SK-N-MC (cell line): ENCODE measurements around the gene DNAH14.
"Not testable (repeated sequence)": the region's sequence is repeated elsewhere in the genome, so short reads cannot be mapped to it uniquely, and the experiment has no call there.

Experiments used
- DNase-seq: peaks from one replicate; pipeline ENCODE4 v3.0.0-alpha.2; 2011; ENCODE audit warnings: low read depth, low spot score
- H3K27ac ChIP-seq: fragments of 200-600 bp; sonication (generic); 2 replicates; pipeline ENCODE4 v1.5.1; 2016; ENCODE audit warnings: mixed run types
- H3K36me3 ChIP-seq: fragments of 200-600 bp; sonication (generic); 2 replicates; pipeline ENCODE4 v1.6.1; 2017; ENCODE audit warnings: antibody characterized with exemption, low read length, mixed read lengths; ENCODE audit not compliant: insufficient read depth
- H3K4me3 ChIP-seq: fragments of 200-600 bp; sonication (generic); 2 replicates; pipeline ENCODE4 v1.5.1; 2016
- H3K9ac ChIP-seq: fragments of 200-600 bp; sonication (generic); 2 replicates; pipeline ENCODE4 v1.8.0; 2017; ENCODE audit warnings: mixed run types, mixed read lengths; ENCODE audit not compliant: insufficient read length
- H3K9me3 ChIP-seq: fragments of 200-600 bp; sonication (generic); 2 replicates; pipeline ENCODE4 v1.6.1; 2017; ENCODE audit warnings: low read depth, mild to moderate bottlenecking, antibody characterized with exemption, low read length, moderate library complexity, mixed read lengths
- EZH2 ChIP-seq: fragments of 200-600 bp; sonication (generic); IDR thresholded peaks from one replicate; pipeline ENCODE4 v1.6.1; 2017; ENCODE audit warnings: antibody characterized with exemption
- FOXP2 ChIP-seq: optimal IDR thresholded peaks from 2 replicates; pipeline ENCODE3; 2011; ENCODE audit warnings: mild to moderate bottlenecking, moderate library complexity; ENCODE audit not compliant: insufficient read depth; ENCODE audit errors: extremely low read length, control extremely low read depth
- POLR2AphosphoS5 ChIP-seq: IDR thresholded peaks from 2 replicates; pipeline ENCODE4 v1.6.1; 2012; ENCODE audit warnings: mild to moderate bottlenecking, low read depth, low read length, borderline replicate concordance

The DNAH14 gene

DNA sequence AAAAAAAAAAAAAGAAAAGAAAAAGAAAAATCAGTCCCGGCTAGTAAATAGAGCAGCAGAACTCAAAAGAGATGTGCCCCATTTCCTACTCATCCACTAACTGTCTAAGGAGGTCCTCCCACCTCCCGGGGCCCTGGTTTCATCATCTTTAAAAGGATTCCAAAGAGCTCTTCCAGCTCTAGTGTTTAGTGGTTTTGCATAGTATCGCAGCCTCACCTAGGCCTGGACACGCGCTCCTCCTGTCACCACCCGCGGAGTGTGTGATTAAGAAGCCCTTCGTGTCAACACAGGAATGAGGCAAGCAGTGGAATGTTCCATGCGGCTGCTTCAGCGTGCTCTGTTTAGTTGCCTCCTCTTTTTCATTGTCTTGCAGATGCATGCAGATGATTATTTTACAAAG is 449.4 kb downstream of the DNAH14 start:
- H3K36me3 ChIP-seq: no peaks in the 10 kb centered on the region
- TF ChIP-seq POLR2AphosphoS5 (no peak), EZH2 (no peak), FOXP2 (no peak)
- no peak for DNase-seq
- H3K4me3 ChIP-seq: no peak overlapping the region
- H3K9ac ChIP-seq: no peak overlapping the region
- no peak overlapping the region for H3K27ac ChIP-seq
- no peaks in the 10 kb centered on the region for H3K9me3 ChIP-seq

DNA sequence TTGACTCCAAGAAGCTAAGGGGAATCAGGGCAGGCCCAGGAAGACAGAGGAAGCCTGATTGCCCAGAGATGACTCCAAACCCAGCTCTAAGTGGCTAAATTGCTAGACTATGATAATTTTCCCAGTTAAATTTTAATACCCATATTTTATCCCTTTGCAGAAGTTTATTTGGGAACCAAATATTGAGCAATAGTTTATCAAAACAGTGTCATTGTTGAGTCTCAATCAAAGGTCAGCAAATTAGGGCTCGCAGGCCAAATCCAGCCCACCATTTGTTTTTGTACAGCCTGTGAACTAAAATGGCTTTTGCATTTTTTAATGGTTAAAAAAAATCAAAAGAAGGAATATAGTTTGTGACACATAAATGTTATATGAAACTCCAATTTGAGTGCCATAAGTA is 451.2 kb downstream of the DNAH14 start:
- no peak overlapping the region for H3K9ac ChIP-seq
- TF ChIP-seq FOXP2: no peak
- no peak for TF ChIP-seq EZH2
- TF ChIP-seq POLR2AphosphoS5: no peak
- no peak for DNase-seq
- no peak overlapping the region for H3K4me3 ChIP-seq
- H3K27ac ChIP-seq: no peak overlapping the region
- H3K9me3 ChIP-seq: no peaks in the 10 kb centered on the region
- H3K36me3 ChIP-seq: no peaks in the 10 kb centered on the region

DNA sequence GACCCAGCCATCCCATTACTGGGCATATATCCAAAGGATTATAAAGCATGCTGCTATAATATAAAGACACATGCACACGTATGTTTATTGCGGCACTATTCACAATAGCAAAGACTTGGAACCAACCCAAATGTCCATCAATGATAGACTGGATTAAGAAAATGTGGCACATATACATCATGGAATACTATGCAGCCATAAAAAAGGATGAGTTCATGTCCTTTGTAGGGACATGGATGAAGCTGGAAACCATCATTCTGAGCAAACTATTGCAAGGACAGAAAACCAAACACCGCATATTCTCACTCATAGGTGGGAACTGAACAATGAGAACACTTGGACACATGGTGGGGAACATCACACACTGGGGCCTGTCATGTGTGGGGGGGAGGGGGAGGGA is 457.4 kb downstream of the DNAH14 start:
- H3K9me3 ChIP-seq, H3K36me3 ChIP-seq, H3K4me3 ChIP-seq, H3K9ac ChIP-seq, H3K27ac ChIP-seq, DNase-seq: not testable (repeated sequence)

DNA sequence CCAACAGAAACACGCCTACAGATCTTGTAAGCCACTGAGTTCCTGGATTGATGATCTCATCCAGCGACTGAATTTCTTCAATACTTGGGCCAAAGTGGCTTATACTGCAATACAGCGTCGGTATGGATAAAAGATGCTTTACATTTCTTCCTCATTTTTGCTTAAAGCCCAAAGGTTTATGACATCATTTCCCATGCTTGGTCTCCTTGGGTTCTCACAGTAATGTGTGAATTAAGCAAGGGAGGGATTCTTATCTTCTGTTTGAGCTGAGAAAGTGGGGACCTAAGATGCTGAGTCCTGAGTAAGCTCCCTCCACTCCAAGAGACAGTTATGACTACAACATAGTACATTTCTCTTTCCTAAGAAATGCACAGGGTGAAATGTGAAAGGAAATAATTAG is 458.9 kb downstream of the DNAH14 start:
- Histone ChIP-seq H3K36me3 (no peaks in the 10 kb centered on the region), H3K27ac (no peak overlapping the region), H3K4me3 (no peak overlapping the region), H3K9ac (no peak overlapping the region), H3K9me3 (no peaks in the 10 kb centered on the region)
- TF ChIP-seq EZH2 (no peak), POLR2AphosphoS5 (no peak), FOXP2 (no peak)
- DNase-seq: no peak

DNA sequence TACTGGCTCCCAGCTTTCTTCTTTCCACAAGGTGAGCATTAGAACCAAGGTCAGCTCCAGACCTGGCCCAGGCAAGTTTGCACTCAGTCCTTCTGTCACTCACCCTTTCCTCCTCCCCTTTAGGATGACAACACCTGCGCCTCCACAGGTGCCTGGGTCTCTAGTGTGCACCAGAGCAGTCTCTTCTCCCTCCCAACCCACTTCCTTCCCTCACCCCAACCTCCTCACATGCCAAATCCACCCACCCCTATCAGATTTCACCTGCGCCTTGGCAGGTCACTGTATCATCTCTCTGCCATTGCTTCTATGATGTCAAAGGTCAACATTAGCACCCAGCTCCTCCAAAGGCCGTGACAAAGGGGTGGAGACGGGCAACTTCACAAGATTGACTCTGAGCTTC is 460.4 kb downstream of the DNAH14 start:
- no peaks in the 10 kb centered on the region for H3K36me3 ChIP-seq
- H3K4me3 ChIP-seq: no peak overlapping the region
- H3K9me3 ChIP-seq: no peaks in the 10 kb centered on the region
- H3K27ac ChIP-seq: no peak overlapping the region
- DNase-seq: no peak
- no peak overlapping the region for H3K9ac ChIP-seq
- TF ChIP-seq FOXP2 (no peak), EZH2 (no peak), POLR2AphosphoS5 (no peak)

DNA sequence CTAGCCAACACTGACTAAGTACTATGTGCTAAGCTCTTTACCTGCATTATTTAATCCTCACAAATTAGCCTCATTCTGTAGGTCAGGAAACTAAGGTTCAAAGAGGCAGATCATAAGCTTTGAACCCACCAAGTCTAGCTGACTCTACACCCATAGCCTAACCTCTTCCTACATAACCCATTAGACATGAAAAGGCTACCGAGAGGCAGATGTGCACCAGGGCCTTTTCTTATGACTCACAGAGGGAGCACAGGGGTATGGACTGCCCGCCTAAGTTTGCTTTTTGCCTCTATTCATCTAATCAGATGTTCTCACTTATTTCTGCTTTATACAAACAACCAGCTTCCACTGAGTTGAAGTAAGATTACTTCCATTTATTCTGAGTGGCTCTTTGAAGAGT is 466.9 kb downstream of the DNAH14 start:
- no peak overlapping the region for H3K9ac ChIP-seq
- H3K9me3 ChIP-seq: no peaks in the 10 kb centered on the region
- H3K36me3 ChIP-seq: peaks cover 30% of the 10 kb centered on the region
- TF ChIP-seq EZH2 (no peak), POLR2AphosphoS5 (no peak), FOXP2 (no peak)
- no peak overlapping the region for H3K4me3 ChIP-seq
- no peak overlapping the region for H3K27ac ChIP-seq
- DNase-seq: no peak

DNA sequence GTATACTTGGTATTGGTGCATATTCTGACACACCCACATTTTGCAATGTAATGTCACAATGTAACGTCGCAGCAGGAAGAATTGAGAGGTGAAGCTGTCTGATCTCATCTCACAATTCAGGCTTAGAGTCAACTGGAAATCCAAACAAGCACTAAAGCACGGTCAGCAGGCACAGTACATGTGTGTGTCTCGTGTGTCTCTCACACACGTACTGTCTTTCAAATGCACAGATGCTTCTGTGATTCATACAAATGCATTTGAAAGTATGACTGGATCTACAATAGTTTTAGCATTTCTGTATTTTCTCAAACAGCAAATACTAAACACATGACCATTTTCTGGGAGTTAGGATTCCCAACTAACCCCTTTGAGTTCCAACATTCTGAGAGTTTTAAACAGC is 471.5 kb downstream of the DNAH14 start:
- no peak for DNase-seq
- TF ChIP-seq FOXP2: no peak
- no peak for TF ChIP-seq POLR2AphosphoS5
- no peak for TF ChIP-seq EZH2
- Histone ChIP-seq H3K9me3 (no peaks in the 10 kb centered on the region), H3K4me3 (no peak overlapping the region), H3K36me3 (peaks cover 62% of the 10 kb centered on the region), H3K27ac (no peak overlapping the region), H3K9ac (no peak overlapping the region)

DNA sequence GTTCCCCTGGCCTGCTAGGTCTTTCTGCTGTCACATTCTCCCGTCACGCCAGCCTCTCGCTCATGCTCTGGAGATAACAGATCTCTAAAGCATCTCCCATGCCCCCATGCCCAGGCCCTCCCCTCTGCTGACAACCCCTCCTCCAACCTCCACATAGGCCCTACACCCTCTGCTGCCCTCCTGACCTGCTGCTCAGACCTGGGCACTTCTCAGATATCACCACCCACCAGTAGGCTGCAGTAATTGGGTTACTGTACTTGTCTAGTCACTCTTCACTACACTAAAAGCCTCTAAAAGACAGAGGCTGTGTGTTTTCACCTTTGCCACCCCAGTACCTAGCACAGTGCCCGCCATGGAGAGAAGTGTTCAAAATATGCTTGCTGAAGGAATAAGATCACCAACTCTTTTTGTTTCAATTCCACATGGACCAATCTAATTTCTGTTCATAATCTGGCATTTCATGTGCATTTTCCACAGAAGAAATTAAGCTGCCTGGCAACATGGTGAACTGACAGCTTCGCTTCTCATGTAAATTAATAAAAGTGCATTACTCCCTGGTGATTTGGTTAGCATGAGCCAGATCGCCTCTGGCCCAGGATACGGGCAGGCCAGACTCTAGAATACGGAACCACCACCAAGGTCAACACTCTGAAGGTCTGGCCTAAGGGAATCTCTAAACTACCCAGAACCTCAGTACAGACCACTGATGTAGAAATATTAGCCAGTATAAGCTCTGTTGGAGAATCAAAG is 477.7 kb downstream of the DNAH14 start:
- TF ChIP-seq EZH2 (no peak), FOXP2 (no peak)

DNA sequence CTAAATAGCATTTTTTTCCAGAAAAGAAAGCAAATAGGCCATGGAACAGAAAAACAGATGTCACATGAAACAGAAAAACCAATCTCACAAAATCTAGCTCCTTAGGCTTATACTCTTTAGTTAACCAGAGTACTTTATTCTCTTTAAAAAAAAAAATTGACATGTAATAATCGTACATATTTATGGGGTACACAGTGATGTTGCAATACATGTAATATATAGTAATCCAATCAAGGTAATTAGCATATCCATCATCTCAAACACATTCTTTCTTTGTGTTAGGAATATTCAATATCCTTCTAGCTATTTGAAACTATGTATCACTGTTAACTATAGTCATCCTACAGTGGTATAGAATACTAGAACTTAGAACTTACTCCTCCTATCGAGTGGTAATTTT is 478.3 kb downstream of the DNAH14 start:
- DNase-seq: no peak
- H3K36me3 ChIP-seq: peaks cover 83% of the 10 kb centered on the region
- no peak overlapping the region for H3K27ac ChIP-seq
- no peak overlapping the region for H3K4me3 ChIP-seq
- TF ChIP-seq FOXP2: no peak
- TF ChIP-seq POLR2AphosphoS5: no peak
- no peak for TF ChIP-seq EZH2
- H3K9ac ChIP-seq: no peak overlapping the region
- H3K9me3 ChIP-seq: no peaks in the 10 kb centered on the region

More for the DNA sequence above, 477.7 kb downstream of the DNAH14 start:
- Histone ChIP-seq H3K9ac (no peak overlapping the region), H3K4me3 (no peak overlapping the region), H3K36me3 (peaks cover 82% of the 10 kb centered on the region), H3K9me3 (no peaks in the 10 kb centered on the region), H3K27ac (no peak overlapping the region)
- no peak for DNase-seq
